Thoracic aorta endothelial cell (primary cell): ENCODE measurements around the gene FREY1. TPM values are rescaled to one million over a fixed set of nuclear protein-coding genes. Genes with fewer than 3 reads are reported as not detected.

ENCODE experiments used
- total RNA-seq: library from RNA; depleted of rRNA; stranded (reverse); fragments of >200 nt; gene quantifications from 2 replicates; pipeline ENCODE4 v1.2.3, GENCODE V29; 2012

Gene FREY1
- total RNA-seq = 0.43 and 0.93 TPM in 2 replicates

GRCh38 chr11:45906965-45907611 is at the start of gene FREY1:
FREY1 (minus strand) TSS chr11:45907271; CDS start chr11:45907245, 26 bp downstream.

GRCh38 chr11:45922425-45923082 is 15.5 kb upstream of the FREY1 start, which contains the start of gene LARGE2:
LARGE2 (plus strand) TSS chr11:45922656; CDS start chr11:45922883, 227 bp downstream.

GRCh38 chr11:45917623-45918330 is 10.7 kb upstream of the FREY1 start, which contains the start of gene PEX16:
PEX16 (minus strand) TSS chr11:45917877; CDS start chr11:45917811, 66 bp downstream.

GRCh38 chr11:45885274-45885920 is 21.7 kb downstream of the FREY1 start, which contains the start of gene MAPK8IP1:
MAPK8IP1 (plus strand) TSS chr11:45885651; CDS start chr11:45885821, 170 bp downstream.

Other genes starting within 250 kb of the FREY1 start
- gene CHST1, start 241.6 kb downstream of the FREY1 start, total RNA-seq = 48.1 and 58.4 TPM in 2 replicates
- 7.6 and 11.0 TPM in 2 replicates for gene SLC35C1, start 102.1 kb downstream of the FREY1 start, total RNA-seq
- 7.8 and 10.1 TPM in 2 replicates for gene CRY2, start 59.8 kb downstream of the FREY1 start, total RNA-seq
- 3.5 and 6.1 TPM in 2 replicates for gene MAPK8IP1, start 21.6 kb downstream of the FREY1 start, total RNA-seq
- 21.0 and 21.3 TPM in 2 replicates for gene PEX16, start 10.6 kb upstream of the FREY1 start, total RNA-seq
- gene LARGE2, start 15.4 kb upstream of the FREY1 start, total RNA-seq = not detected in 2 replicates
- gene PHF21A, start 214.2 kb upstream of the FREY1 start, total RNA-seq = 18.1 and 23.5 TPM in 2 replicates